Activated T-helper 17 cell treated with anti-CD3 and anti-CD28 coated beads, Interleukin-2, amount 50 U/mL, for 72 hours (primary cell): ENCODE results near the gene ZNF841. TPM values are rescaled to one million over a fixed set of nuclear protein-coding genes. Genes with fewer than 3 reads are reported as not detected.
"Not testable (repeated sequence)": the region's sequence is repeated elsewhere in the genome, so short reads cannot be mapped to it uniquely, and the experiment has no call there.

Experiments
- ATAC-seq: fragments of 150-1000 bp; cut with Tn5 transposase; replicated peaks from 2 replicates; pipeline ENCODE4 v1.10.0; 2021; ENCODE audit warnings: mild to moderate bottlenecking, moderate library complexity
- H3K27ac Mint-ChIP-seq: one replicate; pipeline ENCODE4 v1.8.0; 2022; ENCODE audit warnings: mixed read lengths
- H3K27me3 Mint-ChIP-seq: one replicate; pipeline ENCODE4 v1.8.0; 2022; ENCODE audit warnings: mixed read lengths
- H3K36me3 Mint-ChIP-seq: one replicate; pipeline ENCODE4 v1.8.0; 2022; ENCODE audit warnings: low read depth, mild to moderate bottlenecking, mixed read lengths
- H3K4me1 Mint-ChIP-seq: one replicate; pipeline ENCODE4 v1.8.0; 2022; ENCODE audit warnings: mixed read lengths
- H3K4me3 Mint-ChIP-seq: one replicate; pipeline ENCODE4 v1.8.0; 2022; ENCODE audit warnings: mild to moderate bottlenecking, mixed read lengths
- H3K9me3 Mint-ChIP-seq: one replicate; pipeline ENCODE4 v1.8.0; 2022; ENCODE audit warnings: mixed read lengths
- total RNA-seq, 2 donors: library from RNA; stranded (reverse); gene quantifications; one replicate each; pipeline ENCODE4 v1.2.3, GENCODE V29; 2022

The ZNF841 gene
- total RNA-seq, 2 donors from 2014 or later, result 17.8 to 29.1 TPM

GRCh38 chr19:52101866-52102562 lies 6.4 kb upstream of the ZNF841 start:
- Mint-ChIP-seq H3K4me3 (no peak overlapping the region), H3K36me3 (no peaks in the 10 kb centered on the region), H3K27me3 (no peaks in the 10 kb centered on the region), H3K4me1 (no peaks in the 10 kb centered on the region), H3K27ac (no peak overlapping the region), H3K9me3 (peaks cover 16% of the 10 kb centered on the region)
- ATAC-seq, result no peak

GRCh38 chr19:52099497-52100138 lies 4.1 kb upstream of the ZNF841 start:
- Mint-ChIP-seq H3K4me1 (peaks cover 5% of the 10 kb centered on the region), H3K9me3 (peaks cover 26% of the 10 kb centered on the region), H3K4me3 (no peak overlapping the region), H3K27ac (no peak overlapping the region), H3K36me3 (peaks cover 11% of the 10 kb centered on the region), H3K27me3 (no peaks in the 10 kb centered on the region)
- no peak for ATAC-seq

- ATAC-seq, H3K27ac Mint-ChIP-seq, H3K27me3 Mint-ChIP-seq: not testable (repeated sequence)
- H3K9me3 Mint-ChIP-seq, result peaks cover 44% of the 10 kb centered on the region
- peaks cover 23% of the 10 kb centered on the region for H3K4me1 Mint-ChIP-seq
- H3K4me3 Mint-ChIP-seq, result peak overlapping the region; percentile 100
- peaks cover 43% of the 10 kb centered on the region for H3K36me3 Mint-ChIP-seq
These were observed 851 bp upstream of the ZNF841 start for GRCh38 chr19:52096416-52096815.

- Mint-ChIP-seq H3K27me3 (no peaks in the 10 kb centered on the region), H3K4me3 (peak overlapping the region; percentile 100), H3K4me1 (peaks cover 28% of the 10 kb centered on the region), H3K27ac (peak overlapping the region; percentile 99), H3K9me3 (peaks cover 49% of the 10 kb centered on the region), H3K36me3 (peaks cover 61% of the 10 kb centered on the region)
- no peak for ATAC-seq
These were observed 937 bp downstream of the ZNF841 start for GRCh38 chr19:52094526-52095130.

GRCh38 chr19:52086481-52086880 lies 9.1 kb downstream of the ZNF841 start:
- peaks cover 30% of the 10 kb centered on the region for H3K9me3 Mint-ChIP-seq
- H3K4me3 Mint-ChIP-seq, result no peak overlapping the region
- peaks cover 5% of the 10 kb centered on the region for H3K4me1 Mint-ChIP-seq
- no peak for ATAC-seq
- peaks cover 100% of the 10 kb centered on the region for H3K36me3 Mint-ChIP-seq
- H3K27ac Mint-ChIP-seq, result no peak overlapping the region
- no peaks in the 10 kb centered on the region for H3K27me3 Mint-ChIP-seq

- Mint-ChIP-seq H3K9me3 (peaks cover 52% of the 10 kb centered on the region), H3K36me3 (peaks cover 100% of the 10 kb centered on the region), H3K27me3 (no peaks in the 10 kb centered on the region), H3K4me1 (no peaks in the 10 kb centered on the region), H3K4me3 (no peak overlapping the region), H3K27ac (no peak overlapping the region)
- ATAC-seq, result no peak
These were observed 25.1 kb downstream of the ZNF841 start for GRCh38 chr19:52070496-52070895.

- Mint-ChIP-seq H3K36me3 (peaks cover 98% of the 10 kb centered on the region), H3K4me3 (no peak overlapping the region), H3K9me3 (peaks cover 48% of the 10 kb centered on the region), H3K4me1 (no peaks in the 10 kb centered on the region), H3K27ac (no peak overlapping the region), H3K27me3 (no peaks in the 10 kb centered on the region)
- ATAC-seq, result no peak
These were observed 25.9 kb downstream of the ZNF841 start for GRCh38 chr19:52069653-52070052.

- no peaks in the 10 kb centered on the region for H3K27me3 Mint-ChIP-seq
- no peak overlapping the region for H3K27ac Mint-ChIP-seq
- peaks cover 73% of the 10 kb centered on the region for H3K36me3 Mint-ChIP-seq
- H3K4me1 Mint-ChIP-seq, result no peaks in the 10 kb centered on the region
- H3K4me3 Mint-ChIP-seq, result no peak overlapping the region
- H3K9me3 Mint-ChIP-seq, result peaks cover 47% of the 10 kb centered on the region
- no peak for ATAC-seq
These were observed 29.2 kb downstream of the ZNF841 start for GRCh38 chr19:52066258-52066863.

GRCh38 chr19:52065399-52065798 lies 30.2 kb downstream of the ZNF841 start:
- peaks cover 46% of the 10 kb centered on the region for H3K9me3 Mint-ChIP-seq
- peaks cover 63% of the 10 kb centered on the region for H3K36me3 Mint-ChIP-seq
- no peak overlapping the region for H3K27ac Mint-ChIP-seq
- H3K4me3 Mint-ChIP-seq, result no peak overlapping the region
- no peaks in the 10 kb centered on the region for H3K4me1 Mint-ChIP-seq
- ATAC-seq, result no peak
- H3K27me3 Mint-ChIP-seq, result no peaks in the 10 kb centered on the region

- not testable (repeated sequence) for H3K4me3 Mint-ChIP-seq, H3K27ac Mint-ChIP-seq, H3K4me1 Mint-ChIP-seq, ATAC-seq, H3K27me3 Mint-ChIP-seq
- peaks cover 37% of the 10 kb centered on the region for H3K36me3 Mint-ChIP-seq
- peaks cover 38% of the 10 kb centered on the region for H3K9me3 Mint-ChIP-seq
These were observed 39.1 kb downstream of the ZNF841 start for GRCh38 chr19:52056480-52056879.

GRCh38 chr19:52051736-52052135 lies 43.8 kb downstream of the ZNF841 start:
- H3K4me3 Mint-ChIP-seq, ATAC-seq, H3K27ac Mint-ChIP-seq, H3K27me3 Mint-ChIP-seq: not testable (repeated sequence)
- H3K9me3 Mint-ChIP-seq, result peaks cover 32% of the 10 kb centered on the region
- peaks cover 15% of the 10 kb centered on the region for H3K4me1 Mint-ChIP-seq
- H3K36me3 Mint-ChIP-seq, result peaks cover 61% of the 10 kb centered on the region

GRCh38 chr19:52048555-52049501 lies 46.7 kb downstream of the ZNF841 start, which contains the start of gene ZNF432:
Gene ZNF432 (minus strand): TSS chr19:52048838. CDS start chr19:52046868, 1,970 bp downstream.
- H3K4me3 Mint-ChIP-seq, result peak within 1 kb of the TSS; percentile 90
- peaks cover 19% of the 10 kb centered on the region for H3K4me1 Mint-ChIP-seq
- no peaks in the 10 kb centered on the region for H3K27me3 Mint-ChIP-seq
- peaks cover 71% of the 10 kb centered on the region for H3K36me3 Mint-ChIP-seq
- peak; percentile 93 for ATAC-seq
- peak within 1 kb of the TSS; percentile 96 for H3K27ac Mint-ChIP-seq
- H3K9me3 Mint-ChIP-seq, result peaks cover 27% of the 10 kb centered on the region

GRCh38 chr19:52039169-52039568 lies 56.4 kb downstream of the ZNF841 start:
- ATAC-seq, result no peak
- Mint-ChIP-seq H3K4me3 (no peak overlapping the region), H3K27ac (no peak overlapping the region), H3K27me3 (no peaks in the 10 kb centered on the region), H3K36me3 (peaks cover 99% of the 10 kb centered on the region), H3K4me1 (peaks cover 3% of the 10 kb centered on the region), H3K9me3 (peaks cover 20% of the 10 kb centered on the region)
